HepG2 (cell line): ENCODE results near the gene CAD. TPM values are rescaled to one million over a fixed set of nuclear protein-coding genes. Genes with fewer than 3 reads are reported as not detected.

ENCODE experiments used
- ATF1 ChIP-seq: IDR thresholded peaks from 2 replicates; pipeline ENCODE4 v1.6.1; 2016; ENCODE audit warnings: mild to moderate bottlenecking, control low read depth
- CEBPB ChIP-seq: IDR thresholded peaks from 2 replicates; pipeline ENCODE4 v1.6.1; 2011; ENCODE audit warnings: low read depth, low read length, improper control_type of control experiment, borderline replicate concordance
- DMAP1 ChIP-seq: IDR thresholded peaks from 2 replicates; pipeline ENCODE4 v1.6.1; 2016
- MED1 ChIP-seq: sonication (generic); formaldehyde crosslinking; IDR thresholded peaks from 2 replicates; pipeline ENCODE4 v1.4.0; 2020; ENCODE audit warnings: missing genetic modification reagents
- MTF2 ChIP-seq: sonication (generic); formaldehyde crosslinking; IDR thresholded peaks from 2 replicates; pipeline ENCODE4 v1.5.0; 2020; ENCODE audit warnings: missing genetic modification reagents, borderline replicate concordance
- SUZ12 ChIP-seq: fragments of 150-350 bp; IDR thresholded peaks from 2 replicates; pipeline ENCODE4 v1.6.1; 2014; ENCODE audit warnings: low read depth, low read length
- ZBTB21 ChIP-seq: sonication (generic); formaldehyde crosslinking; IDR thresholded peaks from 2 replicates; pipeline ENCODE4 v1.4.0; 2020; ENCODE audit warnings: missing genetic modification reagents
- ZIK1 ChIP-seq: sonication (generic); formaldehyde crosslinking; IDR thresholded peaks from 2 replicates; pipeline ENCODE4 v1.5.0; 2020; ENCODE audit warnings: mild to moderate bottlenecking, low read depth, missing genetic modification reagents, borderline replicate concordance
- ZNF138 ChIP-seq: sonication (generic); formaldehyde crosslinking; IDR thresholded peaks from 2 replicates; pipeline ENCODE4 v1.5.0; 2020; ENCODE audit warnings: mild to moderate bottlenecking, low read depth, missing genetic modification reagents
- ZNF674 ChIP-seq: sonication (generic); formaldehyde crosslinking; IDR thresholded peaks from 2 replicates; pipeline ENCODE4 v1.5.0; 2020; ENCODE audit warnings: low read depth, mild to moderate bottlenecking, missing genetic modification reagents
- ZNF776 ChIP-seq: sonication (generic); formaldehyde crosslinking; IDR thresholded peaks from 2 replicates; pipeline ENCODE4 v1.4.0; 2020; ENCODE audit warnings: mild to moderate bottlenecking, missing genetic modification reagents
- polyA plus RNA-seq, 8 experiments: library from polyadenylated mRNA; depleted of rRNA in 3 of 8; stranded (reverse) in 7 of 8; unstranded in 1 of 8; fragments of >200 nt; fragmentation: Illumina TruSeq in 4 of 8; extraction: Trizol in 4 of 8; gene quantifications; 2 replicates each; pipeline versions ENCODE4 v1.2.1 to v1.2.3, GENCODE V29; 2011 to 2016; ENCODE audit warnings: low read depth in 4 of 8, missing spikeins in 1 of 8, mixed read lengths in 1 of 8; ENCODE audit not compliant: insufficient read depth in 1 of 8
- total RNA-seq, 5 experiments: library from RNA; depleted of rRNA; stranded (reverse); fragments of >200 nt; fragmentation: Illumina TruSeq; extraction: Trizol; gene quantifications; 2 replicates each; pipeline ENCODE4 v1.2.3, GENCODE V29; 2016; ENCODE audit warnings: low read depth in 1 of 5
- TF ChIP-seq, protein P1 (sequence below): sonication (generic); formaldehyde crosslinking; IDR thresholded peaks from 2 replicates; pipeline ENCODE4 v1.5.1; 2020; ENCODE audit warnings: mild to moderate bottlenecking, missing genetic modification reagents, moderate library complexity
- TF ChIP-seq, protein P2 (sequence below): sonication (generic); formaldehyde crosslinking; IDR thresholded peaks from 2 replicates; pipeline ENCODE4; 2020; ENCODE audit warnings: missing genetic modification reagents, mild to moderate bottlenecking, borderline replicate concordance
- TF ChIP-seq, protein P3 (sequence below): sonication (generic); formaldehyde crosslinking; IDR thresholded peaks from 2 replicates; pipeline ENCODE4 v1.4.0; 2020; ENCODE audit warnings: missing genetic modification reagents, borderline replicate concordance
- TF ChIP-seq, protein P4 (sequence below): sonication (generic); formaldehyde crosslinking; conservative IDR thresholded peaks from 2 replicates; pipeline ENCODE4 v1.4.0; 2020; ENCODE audit warnings: missing genetic modification reagents

The CAD gene
- total and polyA plus RNA-seq, 2 of the 13 experiments (the other 11 are each of a cell fraction or from before 2014, with no cell fraction given) = 21.7 to 37.0 TPM

DNA sequence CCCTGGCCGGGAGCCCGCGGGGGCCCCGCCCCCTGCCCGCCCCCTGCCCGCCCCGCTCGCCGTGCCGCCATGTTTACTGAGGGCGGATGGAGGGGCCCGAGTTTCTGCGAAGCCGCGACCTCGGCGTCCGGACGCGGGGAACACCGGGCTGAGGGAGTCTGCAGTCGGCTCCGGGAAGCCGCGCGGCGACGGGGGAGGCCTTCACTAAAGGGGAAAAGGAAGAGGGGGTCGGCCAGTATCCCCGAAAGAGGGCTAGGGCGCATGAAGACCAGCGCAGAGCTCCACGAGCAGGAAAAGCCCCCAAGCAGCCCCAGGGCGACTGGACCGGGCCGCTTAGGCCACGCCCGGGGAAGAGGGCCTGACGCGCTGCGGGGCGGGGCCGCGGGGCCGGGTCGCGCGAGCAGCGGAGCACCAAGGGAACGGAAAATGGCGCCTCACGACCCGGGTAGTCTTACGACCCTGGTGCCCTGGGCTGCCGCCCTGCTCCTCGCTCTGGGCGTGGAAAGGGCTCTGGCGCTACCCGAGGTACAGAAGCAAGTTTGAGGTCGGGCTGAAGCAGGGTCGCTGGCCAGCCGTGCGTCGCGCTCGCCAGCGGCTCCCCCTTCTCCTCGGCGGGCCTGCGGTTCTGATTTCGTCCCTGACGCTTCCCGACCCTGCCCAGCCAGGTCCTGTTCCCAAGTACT, 5.1 kb upstream of the CAD start, which contains the start of the genes ATRAID and SLC5A6 (continued):
- TF ChIP-seq, protein P1, sequence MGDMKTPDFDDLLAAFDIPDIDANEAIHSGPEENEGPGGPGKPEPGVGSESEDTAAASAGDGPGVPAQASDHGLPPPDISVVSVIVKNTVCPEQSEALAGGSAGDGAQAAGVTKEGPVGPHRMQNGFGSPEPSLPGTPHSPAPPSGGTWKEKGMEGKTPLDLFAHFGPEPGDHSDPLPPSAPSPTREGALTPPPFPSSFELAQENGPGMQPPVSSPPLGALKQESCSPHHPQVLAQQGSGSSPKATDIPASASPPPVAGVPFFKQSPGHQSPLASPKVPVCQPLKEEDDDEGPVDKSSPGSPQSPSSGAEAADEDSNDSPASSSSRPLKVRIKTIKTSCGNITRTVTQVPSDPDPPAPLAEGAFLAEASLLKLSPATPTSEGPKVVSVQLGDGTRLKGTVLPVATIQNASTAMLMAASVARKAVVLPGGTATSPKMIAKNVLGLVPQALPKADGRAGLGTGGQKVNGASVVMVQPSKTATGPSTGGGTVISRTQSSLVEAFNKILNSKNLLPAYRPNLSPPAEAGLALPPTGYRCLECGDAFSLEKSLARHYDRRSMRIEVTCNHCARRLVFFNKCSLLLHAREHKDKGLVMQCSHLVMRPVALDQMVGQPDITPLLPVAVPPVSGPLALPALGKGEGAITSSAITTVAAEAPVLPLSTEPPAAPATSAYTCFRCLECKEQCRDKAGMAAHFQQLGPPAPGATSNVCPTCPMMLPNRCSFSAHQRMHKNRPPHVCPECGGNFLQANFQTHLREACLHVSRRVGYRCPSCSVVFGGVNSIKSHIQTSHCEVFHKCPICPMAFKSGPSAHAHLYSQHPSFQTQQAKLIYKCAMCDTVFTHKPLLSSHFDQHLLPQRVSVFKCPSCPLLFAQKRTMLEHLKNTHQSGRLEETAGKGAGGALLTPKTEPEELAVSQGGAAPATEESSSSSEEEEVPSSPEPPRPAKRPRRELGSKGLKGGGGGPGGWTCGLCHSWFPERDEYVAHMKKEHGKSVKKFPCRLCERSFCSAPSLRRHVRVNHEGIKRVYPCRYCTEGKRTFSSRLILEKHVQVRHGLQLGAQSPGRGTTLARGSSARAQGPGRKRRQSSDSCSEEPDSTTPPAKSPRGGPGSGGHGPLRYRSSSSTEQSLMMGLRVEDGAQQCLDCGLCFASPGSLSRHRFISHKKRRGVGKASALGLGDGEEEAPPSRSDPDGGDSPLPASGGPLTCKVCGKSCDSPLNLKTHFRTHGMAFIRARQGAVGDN (CRISPR knock-in tag) = peak; percentile 89
- peak; percentile 90 for TF ChIP-seq DMAP1 (CRISPR knock-in tag)
- TF ChIP-seq ZIK1 = peak; percentile 68; the same call in 1 of the 2 replicates
- TF ChIP-seq, protein P2, sequence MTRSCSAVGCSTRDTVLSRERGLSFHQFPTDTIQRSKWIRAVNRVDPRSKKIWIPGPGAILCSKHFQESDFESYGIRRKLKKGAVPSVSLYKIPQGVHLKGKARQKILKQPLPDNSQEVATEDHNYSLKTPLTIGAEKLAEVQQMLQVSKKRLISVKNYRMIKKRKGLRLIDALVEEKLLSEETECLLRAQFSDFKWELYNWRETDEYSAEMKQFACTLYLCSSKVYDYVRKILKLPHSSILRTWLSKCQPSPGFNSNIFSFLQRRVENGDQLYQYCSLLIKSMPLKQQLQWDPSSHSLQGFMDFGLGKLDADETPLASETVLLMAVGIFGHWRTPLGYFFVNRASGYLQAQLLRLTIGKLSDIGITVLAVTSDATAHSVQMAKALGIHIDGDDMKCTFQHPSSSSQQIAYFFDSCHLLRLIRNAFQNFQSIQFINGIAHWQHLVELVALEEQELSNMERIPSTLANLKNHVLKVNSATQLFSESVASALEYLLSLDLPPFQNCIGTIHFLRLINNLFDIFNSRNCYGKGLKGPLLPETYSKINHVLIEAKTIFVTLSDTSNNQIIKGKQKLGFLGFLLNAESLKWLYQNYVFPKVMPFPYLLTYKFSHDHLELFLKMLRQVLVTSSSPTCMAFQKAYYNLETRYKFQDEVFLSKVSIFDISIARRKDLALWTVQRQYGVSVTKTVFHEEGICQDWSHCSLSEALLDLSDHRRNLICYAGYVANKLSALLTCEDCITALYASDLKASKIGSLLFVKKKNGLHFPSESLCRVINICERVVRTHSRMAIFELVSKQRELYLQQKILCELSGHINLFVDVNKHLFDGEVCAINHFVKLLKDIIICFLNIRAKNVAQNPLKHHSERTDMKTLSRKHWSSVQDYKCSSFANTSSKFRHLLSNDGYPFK = peak; percentile 94
- no peak for TF ChIP-seq SUZ12
- TF ChIP-seq ZBTB21 (CRISPR knock-in tag) = no peak
- no peak; the same call in 1 of the 2 replicates for TF ChIP-seq ZNF776 (CRISPR knock-in tag)
- TF ChIP-seq, protein P3, sequence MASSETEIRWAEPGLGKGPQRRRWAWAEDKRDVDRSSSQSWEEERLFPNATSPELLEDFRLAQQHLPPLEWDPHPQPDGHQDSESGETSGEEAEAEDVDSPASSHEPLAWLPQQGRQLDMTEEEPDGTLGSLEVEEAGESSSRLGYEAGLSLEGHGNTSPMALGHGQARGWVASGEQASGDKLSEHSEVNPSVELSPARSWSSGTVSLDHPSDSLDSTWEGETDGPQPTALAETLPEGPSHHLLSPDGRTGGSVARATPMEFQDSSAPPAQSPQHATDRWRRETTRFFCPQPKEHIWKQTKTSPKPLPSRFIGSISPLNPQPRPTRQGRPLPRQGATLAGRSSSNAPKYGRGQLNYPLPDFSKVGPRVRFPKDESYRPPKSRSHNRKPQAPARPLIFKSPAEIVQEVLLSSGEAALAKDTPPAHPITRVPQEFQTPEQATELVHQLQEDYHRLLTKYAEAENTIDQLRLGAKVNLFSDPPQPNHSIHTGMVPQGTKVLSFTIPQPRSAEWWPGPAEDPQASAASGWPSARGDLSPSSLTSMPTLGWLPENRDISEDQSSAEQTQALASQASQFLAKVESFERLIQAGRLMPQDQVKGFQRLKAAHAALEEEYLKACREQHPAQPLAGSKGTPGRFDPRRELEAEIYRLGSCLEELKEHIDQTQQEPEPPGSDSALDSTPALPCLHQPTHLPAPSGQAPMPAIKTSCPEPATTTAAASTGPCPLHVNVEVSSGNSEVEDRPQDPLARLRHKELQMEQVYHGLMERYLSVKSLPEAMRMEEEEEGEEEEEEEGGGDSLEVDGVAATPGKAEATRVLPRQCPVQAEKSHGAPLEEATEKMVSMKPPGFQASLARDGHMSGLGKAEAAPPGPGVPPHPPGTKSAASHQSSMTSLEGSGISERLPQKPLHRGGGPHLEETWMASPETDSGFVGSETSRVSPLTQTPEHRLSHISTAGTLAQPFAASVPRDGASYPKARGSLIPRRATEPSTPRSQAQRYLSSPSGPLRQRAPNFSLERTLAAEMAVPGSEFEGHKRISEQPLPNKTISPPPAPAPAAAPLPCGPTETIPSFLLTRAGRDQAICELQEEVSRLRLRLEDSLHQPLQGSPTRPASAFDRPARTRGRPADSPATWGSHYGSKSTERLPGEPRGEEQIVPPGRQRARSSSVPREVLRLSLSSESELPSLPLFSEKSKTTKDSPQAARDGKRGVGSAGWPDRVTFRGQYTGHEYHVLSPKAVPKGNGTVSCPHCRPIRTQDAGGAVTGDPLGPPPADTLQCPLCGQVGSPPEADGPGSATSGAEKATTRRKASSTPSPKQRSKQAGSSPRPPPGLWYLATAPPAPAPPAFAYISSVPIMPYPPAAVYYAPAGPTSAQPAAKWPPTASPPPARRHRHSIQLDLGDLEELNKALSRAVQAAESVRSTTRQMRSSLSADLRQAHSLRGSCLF = no peak
- peak; percentile 94; the same call in 1 of the 2 replicates for TF ChIP-seq ZNF138 (CRISPR knock-in tag)
- no peak for TF ChIP-seq MTF2
- peak; percentile 94 for TF ChIP-seq ZNF674
- no peak for TF ChIP-seq ATF1 (CRISPR knock-in tag)
- TF ChIP-seq, protein P4, sequence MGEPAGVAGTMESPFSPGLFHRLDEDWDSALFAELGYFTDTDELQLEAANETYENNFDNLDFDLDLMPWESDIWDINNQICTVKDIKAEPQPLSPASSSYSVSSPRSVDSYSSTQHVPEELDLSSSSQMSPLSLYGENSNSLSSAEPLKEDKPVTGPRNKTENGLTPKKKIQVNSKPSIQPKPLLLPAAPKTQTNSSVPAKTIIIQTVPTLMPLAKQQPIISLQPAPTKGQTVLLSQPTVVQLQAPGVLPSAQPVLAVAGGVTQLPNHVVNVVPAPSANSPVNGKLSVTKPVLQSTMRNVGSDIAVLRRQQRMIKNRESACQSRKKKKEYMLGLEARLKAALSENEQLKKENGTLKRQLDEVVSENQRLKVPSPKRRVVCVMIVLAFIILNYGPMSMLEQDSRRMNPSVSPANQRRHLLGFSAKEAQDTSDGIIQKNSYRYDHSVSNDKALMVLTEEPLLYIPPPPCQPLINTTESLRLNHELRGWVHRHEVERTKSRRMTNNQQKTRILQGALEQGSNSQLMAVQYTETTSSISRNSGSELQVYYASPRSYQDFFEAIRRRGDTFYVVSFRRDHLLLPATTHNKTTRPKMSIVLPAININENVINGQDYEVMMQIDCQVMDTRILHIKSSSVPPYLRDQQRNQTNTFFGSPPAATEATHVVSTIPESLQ = no peak
- peak; percentile 82 for TF ChIP-seq MED1 (CRISPR knock-in tag)
- TF ChIP-seq CEBPB = no peak
